Measurements from ENCODE around the gene GDPD2. TPM values are rescaled to one million over a fixed set of nuclear protein-coding genes. Genes with fewer than 3 reads are reported as not detected.

The GDPD2 gene
- total RNA-seq, 1 donor from 2014 or later, result 4.0 TPM

DNA sequence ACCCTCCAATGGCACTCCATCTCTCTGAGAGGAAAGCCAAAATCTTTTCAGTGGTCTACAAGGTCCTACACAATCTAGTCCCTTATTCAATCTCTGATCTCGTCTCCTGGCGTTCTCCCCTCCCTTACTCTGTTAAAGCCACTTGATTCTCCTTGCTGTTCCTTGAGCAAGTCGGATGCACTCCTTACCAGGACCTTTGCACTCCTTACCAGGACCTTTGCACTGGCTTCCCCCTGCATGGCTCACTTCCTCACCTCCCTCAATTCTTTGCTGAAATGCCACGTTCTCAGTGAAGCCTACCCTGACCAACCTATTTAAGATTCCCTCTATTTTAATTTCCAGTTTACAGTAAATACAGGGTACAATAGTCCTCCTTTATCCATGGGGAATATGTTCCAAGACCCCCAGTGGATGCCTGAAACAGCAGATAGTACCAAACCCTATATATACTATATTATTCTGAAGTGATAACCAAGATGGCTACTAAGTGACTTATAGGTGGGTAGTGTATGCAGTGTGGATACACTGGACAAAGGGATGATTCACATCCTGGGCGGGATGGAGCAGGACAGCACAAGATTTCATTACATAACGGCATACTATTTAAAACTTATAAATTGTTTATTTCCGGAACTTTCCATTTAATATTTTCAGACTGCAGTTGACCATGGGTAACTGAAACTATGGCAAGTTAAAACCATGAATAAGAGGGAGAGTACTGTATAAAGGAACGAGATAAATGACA, 15.0 kb downstream of the GDPD2 start:
- no peaks in the 10 kb centered on the region for H3K4me1 Mint-ChIP-seq (ENCODE audit: unreplicated experiment)
- H3K27ac Mint-ChIP-seq, result no peak overlapping the region
- no peak overlapping the region for H3K4me3 Mint-ChIP-seq
- TF ChIP-seq, protein P1, sequence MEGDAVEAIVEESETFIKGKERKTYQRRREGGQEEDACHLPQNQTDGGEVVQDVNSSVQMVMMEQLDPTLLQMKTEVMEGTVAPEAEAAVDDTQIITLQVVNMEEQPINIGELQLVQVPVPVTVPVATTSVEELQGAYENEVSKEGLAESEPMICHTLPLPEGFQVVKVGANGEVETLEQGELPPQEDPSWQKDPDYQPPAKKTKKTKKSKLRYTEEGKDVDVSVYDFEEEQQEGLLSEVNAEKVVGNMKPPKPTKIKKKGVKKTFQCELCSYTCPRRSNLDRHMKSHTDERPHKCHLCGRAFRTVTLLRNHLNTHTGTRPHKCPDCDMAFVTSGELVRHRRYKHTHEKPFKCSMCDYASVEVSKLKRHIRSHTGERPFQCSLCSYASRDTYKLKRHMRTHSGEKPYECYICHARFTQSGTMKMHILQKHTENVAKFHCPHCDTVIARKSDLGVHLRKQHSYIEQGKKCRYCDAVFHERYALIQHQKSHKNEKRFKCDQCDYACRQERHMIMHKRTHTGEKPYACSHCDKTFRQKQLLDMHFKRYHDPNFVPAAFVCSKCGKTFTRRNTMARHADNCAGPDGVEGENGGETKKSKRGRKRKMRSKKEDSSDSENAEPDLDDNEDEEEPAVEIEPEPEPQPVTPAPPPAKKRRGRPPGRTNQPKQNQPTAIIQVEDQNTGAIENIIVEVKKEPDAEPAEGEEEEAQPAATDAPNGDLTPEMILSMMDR (conservative IDR thresholded peaks at IDR 0.05), result no peak
- no peak for DNase-seq (ENCODE audit: extremely low spot score, unreplicated experiment)
- H3K36me3 Mint-ChIP-seq, result no peaks in the 10 kb centered on the region
- H3K9me3 Mint-ChIP-seq, result no peaks in the 10 kb centered on the region
- peaks cover 59% of the 10 kb centered on the region for H3K27me3 Mint-ChIP-seq

DNA sequence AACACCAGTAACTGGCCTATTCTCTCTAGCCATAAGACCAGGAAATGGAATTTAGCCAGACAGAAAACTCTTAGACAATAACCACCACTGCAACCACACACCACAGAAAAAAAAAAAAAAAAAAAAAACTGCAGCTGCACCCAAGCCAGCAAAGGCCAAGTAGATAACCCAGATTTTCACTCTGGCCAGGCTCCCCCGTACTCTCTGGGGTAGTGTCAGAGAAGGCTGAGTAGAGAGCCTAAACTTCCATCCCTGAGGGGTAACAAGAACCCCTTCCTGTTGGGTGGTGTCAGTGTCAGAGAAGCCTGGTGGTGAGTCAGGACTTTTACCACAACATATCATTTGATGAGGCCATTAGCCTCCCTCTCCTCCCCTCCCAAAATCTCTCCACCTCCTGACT, 15.9 kb downstream of the GDPD2 start:
- Mint-ChIP-seq H3K9me3 (no peaks in the 10 kb centered on the region), H3K27ac (no peak overlapping the region), H3K27me3 (peaks cover 64% of the 10 kb centered on the region), H3K4me1 (ENCODE audit: unreplicated experiment) (no peaks in the 10 kb centered on the region), H3K36me3 (no peaks in the 10 kb centered on the region), H3K4me3 (no peak overlapping the region)
- TF ChIP-seq, protein P1 (conservative IDR thresholded peaks at IDR 0.05), result no peak
- no peak for DNase-seq (ENCODE audit: extremely low spot score, unreplicated experiment)

DNA sequence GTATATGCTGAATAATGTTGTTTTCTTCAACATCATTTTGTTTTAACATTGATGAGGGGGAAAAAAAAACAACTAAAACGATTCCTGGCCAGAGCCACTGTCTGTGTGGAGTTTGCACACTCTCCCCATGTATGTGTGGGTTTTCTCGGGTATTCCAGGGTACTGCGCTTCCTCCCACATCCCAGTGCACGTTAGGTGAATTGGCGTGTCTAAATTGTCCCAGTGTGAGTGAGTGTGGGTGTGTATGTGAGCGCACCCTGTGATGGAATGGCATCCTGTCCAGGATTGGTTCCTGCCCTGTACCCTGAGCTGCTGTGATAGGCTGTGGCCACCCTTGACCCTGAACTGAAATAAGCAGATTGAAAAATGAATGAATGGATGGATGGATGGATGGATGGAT, 19.1 kb downstream of the GDPD2 start:
- Mint-ChIP-seq H3K9me3 (no peaks in the 10 kb centered on the region), H3K27me3 (peaks cover 75% of the 10 kb centered on the region)

DNA sequence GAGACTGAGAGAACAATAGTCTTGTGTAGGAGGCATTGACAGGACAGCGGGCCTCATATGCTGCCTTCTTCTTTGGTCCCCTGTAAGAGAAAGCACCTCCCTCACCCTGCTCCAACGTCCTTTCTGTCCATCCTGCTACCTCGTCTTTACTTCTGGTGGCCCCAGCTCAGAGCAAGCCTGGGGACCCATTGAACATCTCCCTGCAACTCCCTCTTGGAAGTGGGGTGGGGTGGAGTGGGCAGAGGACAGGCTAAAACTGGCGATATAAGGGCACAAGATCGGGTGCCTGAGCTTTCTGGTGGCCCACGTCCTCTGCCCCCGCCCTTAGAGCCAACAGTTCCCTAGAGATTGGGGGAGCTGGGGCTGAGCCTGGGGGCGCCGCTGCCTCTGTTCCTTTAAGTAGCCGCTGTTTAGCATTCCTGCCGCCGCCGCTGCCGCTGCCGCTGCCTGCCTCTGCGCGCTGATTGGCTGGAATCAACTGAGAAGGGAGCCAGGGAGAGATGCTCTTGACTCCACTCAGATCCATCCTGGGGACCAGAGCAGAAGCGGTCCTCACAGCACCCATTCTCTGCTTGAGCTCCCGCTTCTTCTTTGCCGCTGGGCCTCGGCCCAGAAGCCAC, 21.3 kb downstream of the GDPD2 start, which contains the start of gene DLG3:
Gene DLG3, plus strand, starts transcription at position 510 of the 620 bp plus-strand sequence. CDS start 367 bp downstream, outside the sequence.
- TF ChIP-seq, protein P1 (conservative IDR thresholded peaks at IDR 0.05), result no peak
- no peak for DNase-seq (ENCODE audit: extremely low spot score, unreplicated experiment)
- H3K27me3 Mint-ChIP-seq, result peaks cover 57% of the 10 kb centered on the region

More for the DNA sequence above, 19.1 kb downstream of the GDPD2 start:
- Mint-ChIP-seq H3K36me3 (no peaks in the 10 kb centered on the region), H3K27ac (no peak overlapping the region), H3K4me1 (ENCODE audit: unreplicated experiment) (no peaks in the 10 kb centered on the region), H3K4me3 (no peak overlapping the region)
- TF ChIP-seq, protein P1 (conservative IDR thresholded peaks at IDR 0.05), result no peak
- no peak for DNase-seq (ENCODE audit: extremely low spot score, unreplicated experiment)

DNA sequence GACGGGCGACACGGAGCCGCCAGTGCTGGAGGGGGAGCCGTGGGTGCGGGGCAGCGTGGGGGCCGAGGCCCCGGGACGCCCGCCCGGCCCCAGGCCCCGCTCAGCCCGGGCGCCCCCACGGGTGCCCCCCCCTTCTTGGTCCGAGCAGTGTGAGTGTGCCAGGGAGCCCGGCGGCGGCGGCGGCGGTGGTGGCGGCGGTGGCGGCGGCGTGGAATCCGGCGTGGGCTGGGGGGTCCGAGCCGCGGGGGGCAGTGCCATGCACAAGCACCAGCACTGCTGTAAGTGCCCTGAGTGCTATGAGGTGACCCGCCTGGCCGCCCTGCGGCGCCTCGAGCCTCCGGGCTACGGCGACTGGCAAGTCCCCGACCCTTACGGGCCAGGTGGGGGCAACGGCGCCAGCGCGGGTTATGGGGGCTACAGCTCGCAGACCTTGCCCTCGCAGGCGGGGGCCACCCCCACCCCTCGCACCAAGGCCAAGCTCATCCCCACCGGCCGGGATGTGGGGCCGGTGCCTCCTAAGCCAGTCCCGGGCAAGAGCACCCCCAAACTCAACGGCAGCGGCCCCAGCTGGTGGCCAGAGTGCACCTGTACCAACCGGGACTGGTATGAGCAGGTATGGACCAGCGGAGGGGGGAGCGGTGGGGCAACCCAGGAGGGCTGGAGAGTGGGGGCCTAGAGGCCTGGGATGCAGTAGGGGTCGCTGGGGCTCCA, 22.0 kb downstream of the GDPD2 start:
- H3K4me3 Mint-ChIP-seq, result no peak overlapping the region
- DNase-seq (ENCODE audit: extremely low spot score, unreplicated experiment), result no peak
- peaks cover 54% of the 10 kb centered on the region for H3K27me3 Mint-ChIP-seq
- H3K36me3 Mint-ChIP-seq, result no peaks in the 10 kb centered on the region
- H3K4me1 Mint-ChIP-seq (ENCODE audit: unreplicated experiment), result no peaks in the 10 kb centered on the region
- no peaks in the 10 kb centered on the region for H3K9me3 Mint-ChIP-seq
- TF ChIP-seq, protein P1 (conservative IDR thresholded peaks at IDR 0.05), result no peak
- no peak overlapping the region for H3K27ac Mint-ChIP-seq

More for the DNA sequence above, 21.3 kb downstream of the GDPD2 start, which contains the start of gene DLG3:
- no peaks in the 10 kb centered on the region for H3K4me1 Mint-ChIP-seq (ENCODE audit: unreplicated experiment)
- no peak within 1 kb of the TSS for H3K27ac Mint-ChIP-seq
- H3K9me3 Mint-ChIP-seq, result no peaks in the 10 kb centered on the region
- no peak within 1 kb of the TSS for H3K4me3 Mint-ChIP-seq
- H3K36me3 Mint-ChIP-seq, result no peaks in the 10 kb centered on the region

All from type B pancreatic cell (in vitro differentiated cells).